K562 (cell line): ENCODE data around the gene CELSR2. TPM values are rescaled to one million over a fixed set of nuclear protein-coding genes. Genes with fewer than 3 reads are reported as not detected.

Experiments
- ARHGAP35 ChIP-seq: fragments of 450-650 bp; IDR thresholded peaks from 2 replicates; pipeline ENCODE4 v1.6.1; 2018; ENCODE audit not compliant: partially characterized antibody
- CBX1 ChIP-seq: sonication (generic); IDR thresholded peaks from 2 replicates; pipeline ENCODE4 v1.6.1; 2016; ENCODE audit warnings: antibody characterized with exemption, low read depth, mild to moderate bottlenecking
- CBX8 ChIP-seq: fragments of 200-600 bp; sonication (generic); IDR thresholded peaks from 2 replicates; pipeline ENCODE4 v1.6.1; 2012; ENCODE audit warnings: borderline replicate concordance, mixed run types, low read depth, mild to moderate bottlenecking, moderate library complexity, mixed read lengths, low read length, control low read depth, inconsistent platforms; ENCODE audit not compliant: poor library complexity, severe bottlenecking; ENCODE audit errors: extremely low read depth
- E2F4 ChIP-seq: sonication (generic); formaldehyde crosslinking; IDR thresholded peaks from 2 replicates; pipeline ENCODE4 v1.8.0; 2022; ENCODE audit warnings: mild to moderate bottlenecking, low read depth, missing genetic modification reagents
- FOXJ3 ChIP-seq: sonication (generic); formaldehyde crosslinking; IDR thresholded peaks from 2 replicates; pipeline ENCODE4 v1.4.0; 2020; ENCODE audit warnings: mild to moderate bottlenecking, missing genetic modification reagents
- GTF2E2 ChIP-seq: fragments of 200-800 bp; sonication (Bioruptor generic); IDR thresholded peaks from 2 replicates; pipeline ENCODE4 v1.6.1; 2016; ENCODE audit warnings: missing genetic modification characterization, missing compliant biosample characterization
- MCM7 ChIP-seq, 2 experiments: fragments of 450-650 bp; IDR thresholded peaks; 2 replicates each; pipeline ENCODE4 v1.6.1; 2016 to 2018
- MEIS2 ChIP-seq: fragments of 450-650 bp; IDR thresholded peaks from 2 replicates; pipeline ENCODE4 v1.6.1; 2014; ENCODE audit warnings: mild to moderate bottlenecking; ENCODE audit not compliant: partially characterized antibody
- NFIX ChIP-seq: fragments of 250-450 bp; sonication (Bioruptor Pico); IDR thresholded peaks from 2 replicates; pipeline ENCODE4 v1.4.0; 2020; ENCODE audit warnings: low read depth, mild to moderate bottlenecking, moderate library complexity
- NR2C1 ChIP-seq, 2 experiments: fragments of 450-650 bp; IDR thresholded peaks; 2 replicates each; pipeline ENCODE4 v1.6.1; 2017; ENCODE audit warnings: mild to moderate bottlenecking in 2 of 2, antibody characterized with exemption in 1 of 2, inconsistent platforms in 1 of 2, missing compliant biosample characterization in 1 of 2, missing genetic modification characterization in 1 of 2
- NR3C1 ChIP-seq: sonication (generic); formaldehyde crosslinking; IDR thresholded peaks from 2 replicates; pipeline ENCODE4 v1.8.1; 2022; ENCODE audit warnings: missing genetic modification reagents
- RHOXF2B ChIP-seq: fragments of 250-450 bp; sonication (Bioruptor Pico); conservative IDR thresholded peaks from 2 replicates; pipeline ENCODE4 v1.5.1; 2021
- STAT5B ChIP-seq: fragments of 250-450 bp; sonication (Bioruptor Pico); IDR thresholded peaks from 2 replicates; pipeline ENCODE4 v1.8.0; 2021; ENCODE audit warnings: mild to moderate bottlenecking, inconsistent platforms
- ZNF197 ChIP-seq: fragments of 200-800 bp; sonication (Bioruptor generic); IDR thresholded peaks from 2 replicates; pipeline ENCODE4 v1.6.1; 2016; ENCODE audit warnings: low read depth, missing genetic modification characterization, missing compliant biosample characterization
- ZNF785 ChIP-seq: fragments of 250-450 bp; sonication (Bioruptor Pico); IDR thresholded peaks from 2 replicates; pipeline ENCODE4 v1.4.0; 2020; ENCODE audit warnings: mild to moderate bottlenecking
- polyA plus RNA-seq, 8 experiments: library from polyadenylated mRNA; depleted of rRNA in 4 of 8; stranded (reverse) in 5 of 8; unstranded in 3 of 8; fragments of >200 nt; fragmentation: Nextera tagmentation in 2 of 8; fragmentation: Illumina TruSeq in 1 of 8; extraction: Ambion mirVana in 2 of 8; extraction: Trizol in 1 of 8; gene quantifications; 2 replicates each; pipeline versions ENCODE4 v1.2.1 to v1.2.3, GENCODE V29; 2011 to 2014; ENCODE audit warnings: inconsistent platforms in 1 of 8, missing spikeins in 1 of 8
- total RNA-seq, 7 experiments: library from RNA; depleted of rRNA in 6 of 7; stranded (reverse); fragments of >200 nt in 6 of 7; fragmentation: Illumina TruSeq in 2 of 7; extraction: Trizol in 2 of 7; gene quantifications; 2 replicates each; pipeline versions ENCODE4 v1.2.1 to v1.2.3, GENCODE V29; 2011 to 2021; ENCODE audit warnings: low replicate concordance in 1 of 7
- TF ChIP-seq, protein P1 (sequence below): fragments of 450-650 bp; formaldehyde crosslinking; IDR thresholded peaks from 2 replicates; pipeline ENCODE4 v1.4.0; 2022; ENCODE audit warnings: mild to moderate bottlenecking, moderate library complexity
- TF ChIP-seq, protein P2 (sequence below), 2 experiments: fragments of 450-650 bp; IDR thresholded peaks; 2 replicates each; pipeline ENCODE4 v1.6.1; 2018; ENCODE audit warnings: mild to moderate bottlenecking in 2 of 2, low read depth in 1 of 2; ENCODE audit not compliant: partially characterized antibody in 2 of 2
- TF ChIP-seq, protein P3 (sequence below): fragments of 250-450 bp; sonication (Bioruptor Pico); IDR thresholded peaks from 2 replicates; pipeline ENCODE4 v1.5.0; 2021; ENCODE audit warnings: mild to moderate bottlenecking, borderline replicate concordance

CELSR2 gene
- total and polyA plus RNA-seq, 9 of the 15 experiments (the other 6 are each of a cell fraction or from before 2014, with no cell fraction given), result 0.31 to 21.9 (median 4.2) TPM

DNA sequence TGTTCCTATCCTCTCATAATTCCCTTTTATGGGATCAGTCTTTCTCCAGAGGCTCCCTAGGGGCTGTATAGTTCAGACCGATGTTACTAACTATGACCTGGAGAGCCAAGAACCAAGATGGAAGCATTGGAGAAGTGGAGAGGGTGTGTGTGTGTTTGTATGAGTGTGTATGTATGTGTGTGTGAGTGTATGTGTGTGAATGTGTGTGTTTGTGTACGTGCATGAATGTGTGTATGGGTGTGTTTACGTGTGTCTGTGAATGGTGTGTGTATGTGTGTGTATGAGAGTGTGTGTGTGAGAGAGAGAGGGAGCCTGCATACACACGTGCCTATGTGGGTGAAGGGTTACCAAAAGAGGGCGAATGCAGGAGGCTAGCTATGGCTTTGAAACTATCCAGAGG is 52.5 kb downstream of the CELSR2 start (continued):
- TF ChIP-seq MCM7 (IDR thresholded peaks at IDR 0.05), result no peak
- no peak for TF ChIP-seq CBX8
- TF ChIP-seq, protein P1, sequence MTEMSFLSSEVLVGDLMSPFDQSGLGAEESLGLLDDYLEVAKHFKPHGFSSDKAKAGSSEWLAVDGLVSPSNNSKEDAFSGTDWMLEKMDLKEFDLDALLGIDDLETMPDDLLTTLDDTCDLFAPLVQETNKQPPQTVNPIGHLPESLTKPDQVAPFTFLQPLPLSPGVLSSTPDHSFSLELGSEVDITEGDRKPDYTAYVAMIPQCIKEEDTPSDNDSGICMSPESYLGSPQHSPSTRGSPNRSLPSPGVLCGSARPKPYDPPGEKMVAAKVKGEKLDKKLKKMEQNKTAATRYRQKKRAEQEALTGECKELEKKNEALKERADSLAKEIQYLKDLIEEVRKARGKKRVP (CRISPR knock-in tag), result no peak
- TF ChIP-seq FOXJ3 (CRISPR knock-in tag), result no peak
- TF ChIP-seq RHOXF2B (CRISPR knock-in tag), result no peak
- TF ChIP-seq NFIX (CRISPR knock-in tag), result no peak
- peak; percentile 18; the same call in 1 of the 2 replicates for TF ChIP-seq NR2C1 (IDR thresholded peaks at IDR 0.05)
- no peak for TF ChIP-seq NR2C1 (tag; IDR thresholded peaks at IDR 0.05)
- TF ChIP-seq CBX1, result no peak
- no peak for TF ChIP-seq E2F4 (CRISPR knock-in tag)
- TF ChIP-seq NR3C1 (CRISPR knock-in tag), result no peak
- peak; percentile 71 for TF ChIP-seq ARHGAP35
- TF ChIP-seq, protein P2, sequence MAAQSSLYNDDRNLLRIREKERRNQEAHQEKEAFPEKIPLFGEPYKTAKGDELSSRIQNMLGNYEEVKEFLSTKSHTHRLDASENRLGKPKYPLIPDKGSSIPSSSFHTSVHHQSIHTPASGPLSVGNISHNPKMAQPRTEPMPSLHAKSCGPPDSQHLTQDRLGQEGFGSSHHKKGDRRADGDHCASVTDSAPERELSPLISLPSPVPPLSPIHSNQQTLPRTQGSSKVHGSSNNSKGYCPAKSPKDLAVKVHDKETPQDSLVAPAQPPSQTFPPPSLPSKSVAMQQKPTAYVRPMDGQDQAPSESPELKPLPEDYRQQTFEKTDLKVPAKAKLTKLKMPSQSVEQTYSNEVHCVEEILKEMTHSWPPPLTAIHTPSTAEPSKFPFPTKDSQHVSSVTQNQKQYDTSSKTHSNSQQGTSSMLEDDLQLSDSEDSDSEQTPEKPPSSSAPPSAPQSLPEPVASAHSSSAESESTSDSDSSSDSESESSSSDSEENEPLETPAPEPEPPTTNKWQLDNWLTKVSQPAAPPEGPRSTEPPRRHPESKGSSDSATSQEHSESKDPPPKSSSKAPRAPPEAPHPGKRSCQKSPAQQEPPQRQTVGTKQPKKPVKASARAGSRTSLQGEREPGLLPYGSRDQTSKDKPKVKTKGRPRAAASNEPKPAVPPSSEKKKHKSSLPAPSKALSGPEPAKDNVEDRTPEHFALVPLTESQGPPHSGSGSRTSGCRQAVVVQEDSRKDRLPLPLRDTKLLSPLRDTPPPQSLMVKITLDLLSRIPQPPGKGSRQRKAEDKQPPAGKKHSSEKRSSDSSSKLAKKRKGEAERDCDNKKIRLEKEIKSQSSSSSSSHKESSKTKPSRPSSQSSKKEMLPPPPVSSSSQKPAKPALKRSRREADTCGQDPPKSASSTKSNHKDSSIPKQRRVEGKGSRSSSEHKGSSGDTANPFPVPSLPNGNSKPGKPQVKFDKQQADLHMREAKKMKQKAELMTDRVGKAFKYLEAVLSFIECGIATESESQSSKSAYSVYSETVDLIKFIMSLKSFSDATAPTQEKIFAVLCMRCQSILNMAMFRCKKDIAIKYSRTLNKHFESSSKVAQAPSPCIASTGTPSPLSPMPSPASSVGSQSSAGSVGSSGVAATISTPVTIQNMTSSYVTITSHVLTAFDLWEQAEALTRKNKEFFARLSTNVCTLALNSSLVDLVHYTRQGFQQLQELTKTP (IDR thresholded peaks at IDR 0.05; ENCODE audit: low read depth in 1 of 2, partially characterized antibody in 2 of 2), result no peak
- TF ChIP-seq, protein P3, sequence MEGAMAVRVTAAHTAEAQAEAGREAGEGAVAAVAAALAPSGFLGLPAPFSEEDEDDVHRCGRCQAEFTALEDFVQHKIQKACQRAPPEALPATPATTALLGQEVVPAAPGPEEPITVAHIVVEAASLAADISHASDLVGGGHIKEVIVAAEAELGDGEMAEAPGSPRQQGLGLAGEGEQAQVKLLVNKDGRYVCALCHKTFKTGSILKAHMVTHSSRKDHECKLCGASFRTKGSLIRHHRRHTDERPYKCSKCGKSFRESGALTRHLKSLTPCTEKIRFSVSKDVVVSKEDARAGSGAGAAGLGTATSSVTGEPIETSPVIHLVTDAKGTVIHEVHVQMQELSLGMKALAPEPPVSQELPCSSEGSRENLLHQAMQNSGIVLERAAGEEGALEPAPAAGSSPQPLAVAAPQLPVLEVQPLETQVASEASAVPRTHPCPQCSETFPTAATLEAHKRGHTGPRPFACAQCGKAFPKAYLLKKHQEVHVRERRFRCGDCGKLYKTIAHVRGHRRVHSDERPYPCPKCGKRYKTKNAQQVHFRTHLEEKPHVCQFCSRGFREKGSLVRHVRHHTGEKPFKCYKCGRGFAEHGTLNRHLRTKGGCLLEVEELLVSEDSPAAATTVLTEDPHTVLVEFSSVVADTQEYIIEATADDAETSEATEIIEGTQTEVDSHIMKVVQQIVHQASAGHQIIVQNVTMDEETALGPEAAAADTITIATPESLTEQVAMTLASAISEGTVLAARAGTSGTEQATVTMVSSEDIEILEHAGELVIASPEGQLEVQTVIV, result no peak
- TF ChIP-seq STAT5B (CRISPR knock-in tag), result no peak
- TF ChIP-seq ZNF197 (CRISPR knock-in tag), result no peak
- no peak for TF ChIP-seq ZNF785
- TF ChIP-seq GTF2E2 (tag), result no peak
- no peak for TF ChIP-seq MEIS2
